ENCODE measurements around the gene TMEM121B. TPM values are rescaled to one million over a fixed set of nuclear protein-coding genes. Genes with fewer than 3 reads are reported as not detected.
A peak's percentile ranks its signal among the peaks of the same experiment; 100 is the strongest.

Gene TMEM121B
- total and polyA plus RNA-seq, 2 of the 13 experiments (the other 11 are each of a cell fraction or from before 2014, with no cell fraction given): not detected

DNA sequence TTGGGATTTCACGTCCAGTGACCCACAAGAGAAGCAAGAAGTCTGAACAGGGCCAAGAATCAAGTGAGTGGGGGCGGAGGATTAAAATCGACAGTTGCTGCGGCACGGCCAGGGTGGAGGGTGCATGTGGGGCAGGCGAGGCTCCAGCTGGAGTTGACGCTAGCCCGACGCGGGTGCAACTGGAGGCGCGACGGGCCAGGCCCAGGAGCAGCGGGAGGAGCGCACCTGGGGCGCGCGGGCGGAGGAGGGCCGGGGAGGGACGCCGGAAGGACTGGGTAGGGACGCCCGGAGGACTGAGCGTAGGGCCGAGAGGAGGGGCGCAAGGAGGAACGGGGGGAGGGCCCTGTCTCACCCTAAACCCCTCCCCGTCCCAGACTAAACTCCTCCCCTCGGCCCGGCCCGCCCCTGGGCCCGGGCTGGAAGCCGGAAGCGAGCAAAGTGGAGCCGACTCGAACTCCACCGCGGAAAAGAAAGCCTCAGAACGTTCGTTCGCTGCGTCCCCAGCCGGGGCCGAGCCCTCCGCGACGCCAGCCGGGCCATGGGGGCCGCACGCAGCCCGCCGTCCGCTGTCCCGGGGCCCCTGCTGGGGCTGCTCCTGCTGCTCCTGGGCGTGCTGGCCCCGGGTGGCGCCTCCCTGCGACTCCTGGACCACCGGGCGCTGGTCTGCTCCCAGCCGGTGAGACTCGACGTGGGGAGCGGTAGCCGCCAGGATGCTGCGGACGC lies 36.4 kb downstream of the TMEM121B start, which contains the start of gene IL17RA (continued):
- TF ChIP-seq CREBL2 (CRISPR knock-in tag; IDR thresholded peaks at IDR 0.05; ENCODE audit: borderline replicate concordance) (no peak), ZNF574 (CRISPR knock-in tag; IDR thresholded peaks at IDR 0.05) (peak; percentile 58), TIGD3 (CRISPR knock-in tag; IDR thresholded peaks at IDR 0.05; ENCODE audit: borderline replicate concordance) (peak; percentile 38; the same call in 1 of the 2 replicates), TGIF2 (CRISPR knock-in tag; IDR thresholded peaks at IDR 0.05) (peak; percentile 34; the same call in 1 of the 2 replicates), PRPF4 (IDR thresholded peaks at IDR 0.05; ENCODE audit: low read depth, low read length, poor library complexity, severe bottlenecking) (no peak), ZNF275 (CRISPR knock-in tag; IDR thresholded peaks at IDR 0.05; ENCODE audit: borderline replicate concordance) (no peak), RAD21 (CRISPR knock-in tag; IDR thresholded peaks at IDR 0.05) (0 out of 2 replicates have a peak, but pooled peaks have one; percentile 14), ZNF264 (CRISPR knock-in tag; IDR thresholded peaks at IDR 0.05) (no peak), KDM5B (CRISPR knock-in tag; IDR thresholded peaks at IDR 0.05; ENCODE audit: borderline replicate concordance) (peak; percentile 48; the same call in 1 of the 2 replicates), REL (CRISPR knock-in tag; conservative IDR thresholded peaks at IDR 0.05) (no peak), ZNF333 (CRISPR knock-in tag; IDR thresholded peaks at IDR 0.05; ENCODE audit: borderline replicate concordance) (no peak), ZNF737 (CRISPR knock-in tag; IDR thresholded peaks at IDR 0.05; ENCODE audit: borderline replicate concordance) (no peak), ZNF12 (CRISPR knock-in tag; IDR thresholded peaks at IDR 0.05) (no peak), MXI1 (IDR thresholded peaks at IDR 0.05; ENCODE audit: borderline replicate concordance, low read depth, low read length) (no peak; the same call in 2 of the 3 replicates), IKZF4 (CRISPR knock-in tag; IDR thresholded peaks at IDR 0.05; ENCODE audit: borderline replicate concordance, low read depth, not compliant biosample characterization) (peak; percentile 9)
- TF ChIP-seq, protein P1, sequence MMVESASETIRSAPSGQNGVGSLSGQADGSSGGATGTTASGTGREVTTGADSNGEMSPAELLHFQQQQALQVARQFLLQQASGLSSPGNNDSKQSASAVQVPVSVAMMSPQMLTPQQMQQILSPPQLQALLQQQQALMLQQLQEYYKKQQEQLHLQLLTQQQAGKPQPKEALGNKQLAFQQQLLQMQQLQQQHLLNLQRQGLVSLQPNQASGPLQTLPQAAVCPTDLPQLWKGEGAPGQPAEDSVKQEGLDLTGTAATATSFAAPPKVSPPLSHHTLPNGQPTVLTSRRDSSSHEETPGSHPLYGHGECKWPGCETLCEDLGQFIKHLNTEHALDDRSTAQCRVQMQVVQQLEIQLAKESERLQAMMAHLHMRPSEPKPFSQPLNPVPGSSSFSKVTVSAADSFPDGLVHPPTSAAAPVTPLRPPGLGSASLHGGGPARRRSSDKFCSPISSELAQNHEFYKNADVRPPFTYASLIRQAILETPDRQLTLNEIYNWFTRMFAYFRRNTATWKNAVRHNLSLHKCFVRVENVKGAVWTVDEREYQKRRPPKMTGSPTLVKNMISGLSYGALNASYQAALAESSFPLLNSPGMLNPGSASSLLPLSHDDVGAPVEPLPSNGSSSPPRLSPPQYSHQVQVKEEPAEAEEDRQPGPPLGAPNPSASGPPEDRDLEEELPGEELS (CRISPR knock-in tag; IDR thresholded peaks at IDR 0.05): no peak
- TF ChIP-seq, protein P2, sequence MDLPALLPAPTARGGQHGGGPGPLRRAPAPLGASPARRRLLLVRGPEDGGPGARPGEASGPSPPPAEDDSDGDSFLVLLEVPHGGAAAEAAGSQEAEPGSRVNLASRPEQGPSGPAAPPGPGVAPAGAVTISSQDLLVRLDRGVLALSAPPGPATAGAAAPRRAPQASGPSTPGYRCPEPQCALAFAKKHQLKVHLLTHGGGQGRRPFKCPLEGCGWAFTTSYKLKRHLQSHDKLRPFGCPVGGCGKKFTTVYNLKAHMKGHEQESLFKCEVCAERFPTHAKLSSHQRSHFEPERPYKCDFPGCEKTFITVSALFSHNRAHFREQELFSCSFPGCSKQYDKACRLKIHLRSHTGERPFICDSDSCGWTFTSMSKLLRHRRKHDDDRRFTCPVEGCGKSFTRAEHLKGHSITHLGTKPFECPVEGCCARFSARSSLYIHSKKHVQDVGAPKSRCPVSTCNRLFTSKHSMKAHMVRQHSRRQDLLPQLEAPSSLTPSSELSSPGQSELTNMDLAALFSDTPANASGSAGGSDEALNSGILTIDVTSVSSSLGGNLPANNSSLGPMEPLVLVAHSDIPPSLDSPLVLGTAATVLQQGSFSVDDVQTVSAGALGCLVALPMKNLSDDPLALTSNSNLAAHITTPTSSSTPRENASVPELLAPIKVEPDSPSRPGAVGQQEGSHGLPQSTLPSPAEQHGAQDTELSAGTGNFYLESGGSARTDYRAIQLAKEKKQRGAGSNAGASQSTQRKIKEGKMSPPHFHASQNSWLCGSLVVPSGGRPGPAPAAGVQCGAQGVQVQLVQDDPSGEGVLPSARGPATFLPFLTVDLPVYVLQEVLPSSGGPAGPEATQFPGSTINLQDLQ (CRISPR knock-in tag; IDR thresholded peaks at IDR 0.05): 0 out of 2 replicates have a peak, but pooled peaks have one; percentile 45
